NCI-H146 (cell line): ENCODE results near the gene DDX43.
"Not testable (repeated sequence)": the region's sequence is repeated elsewhere in the genome, so short reads cannot be mapped to it uniquely, and the experiment has no call there.

ENCODE experiments used
- DNase-seq: peaks from one replicate; lab custom pipeline; 2025; lab: John Stamatoyannopoulos, UW

Gene DDX43

DNA sequence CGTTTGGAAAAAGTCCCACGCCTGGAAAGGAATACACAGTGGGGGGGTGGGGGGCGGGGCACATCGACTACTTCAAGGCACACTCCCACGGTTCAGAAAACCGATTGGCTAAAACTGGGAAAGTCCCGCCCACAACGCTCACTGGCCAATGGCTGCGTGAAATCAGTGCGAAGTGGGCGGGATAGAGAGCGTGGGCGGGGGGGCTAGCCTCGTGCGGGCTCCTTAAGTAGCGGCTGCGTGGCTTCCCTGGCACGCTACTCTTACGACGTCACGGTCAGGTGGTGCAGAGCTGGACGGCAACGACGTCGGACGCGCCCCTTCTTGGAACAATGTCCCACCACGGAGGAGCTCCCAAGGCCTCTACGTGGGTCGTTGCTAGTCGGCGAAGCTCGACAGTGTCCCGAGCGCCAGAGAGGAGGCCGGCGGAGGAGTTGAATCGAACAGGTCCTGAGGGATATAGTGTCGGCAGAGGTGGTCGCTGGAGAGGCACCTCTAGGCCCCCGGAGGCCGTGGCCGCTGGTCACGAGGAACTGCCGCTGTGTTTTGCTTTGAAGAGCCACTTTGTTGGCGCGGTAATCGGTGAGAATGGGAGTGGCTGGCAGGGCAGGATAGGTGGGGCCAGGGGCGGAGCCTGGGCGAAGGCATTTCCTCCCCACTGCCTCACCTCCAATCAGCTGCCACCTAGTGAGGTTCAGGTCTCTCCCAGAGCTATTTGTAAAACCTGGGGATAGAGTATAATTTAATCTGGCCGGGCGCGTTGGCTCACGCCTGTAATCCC, at the start of gene DDX43:
Gene DDX43 (plus strand): TSS at position 252 of the 778 bp plus-strand sequence. CDS start 78 bp downstream, at position 330.
- no peak for DNase-seq

DNA sequence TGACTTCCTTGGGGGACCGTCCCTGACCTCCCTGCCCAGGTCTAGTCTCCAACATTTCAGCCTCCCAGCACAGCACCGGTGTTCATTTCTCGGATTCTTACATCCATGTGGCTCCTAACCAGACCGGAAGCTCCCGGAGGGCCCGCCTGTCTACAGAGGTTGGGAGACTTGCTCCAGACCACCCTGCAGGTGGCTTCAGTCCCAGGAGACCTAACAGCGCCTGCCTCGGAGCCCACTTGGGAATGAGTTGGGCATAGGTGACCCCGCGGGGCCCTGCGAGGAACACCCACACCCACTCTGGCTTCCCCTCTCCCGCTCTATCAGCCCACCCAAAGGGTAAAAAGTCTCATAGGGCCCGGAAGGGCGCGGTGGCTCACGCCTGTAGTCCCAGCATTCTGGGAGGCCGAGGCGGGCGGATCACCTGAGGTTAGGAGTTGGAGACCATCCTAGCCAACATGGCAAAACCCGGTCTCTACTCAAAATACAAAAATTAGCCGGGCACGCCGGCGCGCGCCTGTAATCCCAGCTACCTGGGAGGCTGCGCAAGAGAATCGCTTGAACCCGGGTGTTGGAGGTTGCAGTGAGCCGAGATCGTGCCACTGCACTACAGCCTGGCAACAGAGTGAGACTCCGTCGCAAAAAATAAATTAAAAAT, 46.0 kb upstream of the DDX43 start:
- DNase-seq = no peak

DNA sequence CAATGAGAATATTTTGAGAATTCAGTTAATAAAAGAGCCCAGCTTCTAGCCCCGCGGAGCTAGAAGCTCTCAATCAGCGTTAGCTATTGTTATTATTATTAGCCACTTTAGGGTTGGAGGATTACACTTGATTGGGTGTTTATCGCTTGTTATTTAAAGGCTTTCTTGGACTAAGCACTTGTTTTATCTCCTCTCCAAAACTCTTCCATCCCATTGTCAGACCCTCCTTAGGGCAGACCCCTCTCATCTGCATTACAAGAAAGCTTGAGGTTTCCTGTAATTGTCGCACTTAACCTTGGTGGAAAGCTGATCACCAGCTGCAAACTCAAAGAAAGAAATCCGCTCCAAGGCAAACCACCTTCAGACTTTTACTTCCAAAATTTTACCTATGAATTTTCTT, 45.3 kb upstream of the DDX43 start:
- DNase-seq = no peak

DNA sequence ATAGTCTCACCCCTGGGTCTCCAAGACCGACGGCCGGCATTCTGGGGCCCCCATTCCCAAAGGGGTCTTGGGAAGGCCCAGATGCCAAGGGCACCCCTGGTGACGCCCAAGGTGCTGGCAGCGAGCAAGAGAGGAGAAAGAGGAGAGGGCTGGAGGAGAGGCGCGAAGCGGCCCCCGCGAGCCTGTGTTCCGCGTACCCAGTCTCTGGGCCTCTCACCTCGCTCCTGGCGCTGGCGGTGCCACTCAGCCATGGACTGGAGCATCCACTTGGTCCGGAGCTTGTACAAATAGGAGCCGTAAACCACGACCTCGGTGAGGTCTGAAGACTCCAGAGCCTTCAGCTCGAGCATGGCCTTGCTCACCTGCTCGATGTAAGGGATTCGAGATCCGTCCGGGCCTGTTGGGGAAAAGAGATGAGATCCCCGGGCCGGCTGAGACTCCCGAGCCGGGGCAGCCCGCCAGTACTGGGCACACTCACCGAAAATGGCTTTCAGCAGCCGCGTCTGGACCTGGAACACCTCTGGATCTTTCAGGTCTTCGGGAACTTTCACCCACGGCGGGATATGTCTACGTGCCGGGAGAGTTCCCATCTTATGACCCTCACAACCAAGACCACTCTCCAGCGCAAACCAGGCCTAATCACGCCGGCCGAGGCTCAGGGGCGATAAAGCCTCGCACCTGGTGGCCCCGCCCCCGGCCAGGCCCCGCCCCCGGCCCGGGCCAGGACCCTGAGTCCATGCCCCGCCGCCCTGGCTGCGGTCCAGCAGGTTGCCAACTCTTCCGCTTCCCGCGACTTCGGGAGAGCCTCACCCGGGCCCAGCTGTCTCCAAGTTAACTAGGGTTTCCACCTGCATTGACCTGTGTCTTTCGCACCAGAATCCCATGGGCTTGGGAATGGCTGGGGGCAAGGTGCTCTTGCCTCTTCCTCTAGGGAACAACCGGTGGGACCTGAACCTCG, 40.7 kb upstream of the DDX43 start, which contains the start of gene DPPA5:
Gene DPPA5 (minus strand): TSS at position 641 of the 958 bp plus-strand sequence. CDS start 51 bp downstream, at position 590.
- DNase-seq = no peak

DNA sequence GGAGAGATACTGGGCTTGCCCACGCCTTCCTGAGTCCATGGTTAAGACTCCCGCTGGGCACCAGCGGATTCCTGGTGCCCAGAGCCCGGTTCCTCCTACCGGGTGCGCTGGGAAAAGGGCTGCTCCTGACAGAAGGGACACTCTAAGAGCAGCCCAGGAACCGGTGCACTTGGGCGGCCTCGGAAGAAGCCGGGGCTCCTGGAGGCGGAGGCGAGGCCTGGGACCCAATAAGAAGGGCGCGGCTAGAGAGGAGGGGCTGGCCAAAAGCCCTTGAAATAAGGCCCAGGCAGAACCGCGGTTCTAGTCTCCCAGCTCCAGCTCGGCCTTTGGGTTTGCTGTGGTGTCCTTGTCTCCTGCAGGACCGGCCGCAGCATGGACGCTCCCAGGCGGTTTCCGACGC, 32.3 kb upstream of the DDX43 start, which contains the start of gene KHDC3L:
Gene KHDC3L (plus strand): TSS at position 301 of the 400 bp plus-strand sequence. CDS start 72 bp downstream, at position 373.
- no peak for DNase-seq

DNA sequence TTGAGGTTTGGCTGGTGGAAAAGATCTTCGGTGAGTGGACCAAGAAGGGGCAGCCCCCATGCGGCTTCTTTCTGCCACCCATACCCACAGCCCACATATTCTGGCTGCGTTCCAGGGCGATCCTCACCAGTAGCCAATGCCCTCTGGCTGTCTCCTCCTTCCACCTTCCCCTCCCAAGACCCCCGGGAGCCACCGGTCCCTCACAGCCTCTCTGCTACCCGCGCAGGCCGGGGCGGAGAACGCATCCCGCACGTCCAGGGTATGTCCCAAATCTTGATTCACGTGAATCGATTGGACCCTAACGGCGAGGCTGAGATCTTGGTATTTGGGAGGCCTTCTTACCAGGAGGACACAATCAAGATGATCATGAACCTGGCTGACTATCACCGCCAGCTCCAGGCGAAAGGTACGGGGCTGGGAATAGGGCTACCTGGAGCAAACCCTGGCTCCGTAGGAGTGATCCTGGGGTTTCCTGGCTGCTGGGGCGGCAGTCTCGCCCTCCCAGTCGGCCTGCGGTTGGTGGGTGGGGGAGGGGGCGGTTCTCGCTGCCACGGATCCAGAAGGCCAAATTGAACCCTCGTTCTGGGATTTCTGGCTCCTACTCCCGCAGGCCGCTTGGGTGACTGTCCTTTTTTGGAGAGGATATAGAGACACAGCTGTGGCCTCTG, 31.6 kb upstream of the DDX43 start:
- no peak for DNase-seq

DNA sequence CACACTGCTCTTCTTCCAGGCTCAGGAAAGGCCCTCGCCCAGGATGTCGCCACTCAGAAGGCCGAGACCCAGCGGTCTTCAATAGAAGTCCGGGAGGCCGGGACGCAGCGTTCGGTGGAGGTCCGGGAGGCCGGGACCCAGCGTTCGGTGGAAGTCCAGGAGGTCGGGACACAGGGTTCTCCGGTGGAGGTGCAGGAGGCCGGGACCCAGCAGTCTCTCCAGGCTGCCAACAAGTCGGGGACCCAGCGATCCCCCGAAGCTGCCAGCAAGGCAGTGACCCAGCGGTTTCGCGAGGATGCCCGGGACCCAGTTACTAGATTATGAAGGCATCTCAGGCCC, 31.1 kb upstream of the DDX43 start:
- no peak for DNase-seq

DNA sequence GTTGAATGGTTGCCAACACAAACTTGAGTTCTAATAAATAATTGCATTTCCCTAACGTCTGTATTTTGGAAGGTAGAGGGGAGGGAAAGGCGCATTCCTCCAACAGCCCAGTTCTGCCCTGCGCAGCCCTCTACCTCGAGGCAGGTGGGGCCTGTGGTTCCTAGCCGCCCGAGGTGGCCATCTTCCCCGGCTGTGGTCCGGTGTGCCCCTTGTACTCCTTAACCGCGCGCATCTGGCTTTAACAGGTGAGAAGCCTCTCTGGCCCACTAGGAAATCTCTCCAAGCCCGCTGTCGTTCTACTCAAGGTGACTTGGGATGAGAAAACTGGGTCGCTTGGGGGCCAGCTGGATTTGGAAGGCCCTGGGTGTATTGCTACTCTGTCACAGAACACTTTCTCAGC, 30.5 kb upstream of the DDX43 start:
- no peak for DNase-seq

DNA sequence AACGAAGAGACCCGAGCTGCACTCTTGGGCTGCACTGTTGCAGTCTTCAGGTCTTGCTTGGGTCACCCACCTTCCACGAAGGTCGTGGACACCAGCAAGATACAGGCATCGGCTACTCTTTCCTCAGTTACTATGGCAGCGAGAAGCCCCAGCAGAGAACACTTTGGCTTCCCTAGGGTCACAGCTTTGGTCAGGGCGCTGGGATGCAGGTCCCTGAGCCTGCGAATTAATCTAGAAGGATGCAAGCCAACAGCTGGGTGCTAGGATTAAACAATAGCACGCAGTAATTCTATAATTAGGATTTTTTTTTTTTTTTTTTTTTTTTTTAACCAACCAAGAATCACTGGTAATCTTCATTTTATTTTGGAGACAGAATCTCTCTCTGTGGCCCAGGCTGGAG, 30.1 kb upstream of the DDX43 start:
- no peak for DNase-seq

DNA sequence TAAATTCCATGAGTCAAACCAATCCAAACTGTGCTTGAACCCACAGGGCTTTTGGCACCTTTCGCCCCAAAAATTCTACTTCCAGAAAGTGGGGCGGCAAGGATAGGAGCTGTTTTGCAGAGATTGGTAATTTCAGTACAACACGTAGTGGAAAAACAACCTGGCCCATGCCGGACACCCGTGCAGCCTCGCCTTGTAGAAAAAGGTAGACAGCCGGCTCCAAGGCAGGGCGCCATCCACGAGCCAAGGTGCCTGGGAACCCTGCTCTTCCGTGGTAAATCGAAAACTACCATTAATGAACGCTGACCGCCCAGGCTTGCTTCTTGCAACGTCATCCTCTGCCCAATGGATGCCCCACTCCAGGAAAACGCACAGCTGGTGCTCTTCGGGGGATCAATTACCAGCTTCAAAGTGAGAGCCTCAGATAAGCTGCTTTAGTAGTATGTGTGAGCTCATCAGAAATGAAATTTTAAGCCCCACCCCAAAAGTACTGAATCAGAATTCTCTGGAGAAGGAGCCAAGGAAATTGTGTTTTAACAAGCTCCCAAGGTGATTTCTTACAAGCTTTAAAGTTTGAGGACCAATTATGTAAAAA, 26.8 kb upstream of the DDX43 start:
- DNase-seq = no peak

DNA sequence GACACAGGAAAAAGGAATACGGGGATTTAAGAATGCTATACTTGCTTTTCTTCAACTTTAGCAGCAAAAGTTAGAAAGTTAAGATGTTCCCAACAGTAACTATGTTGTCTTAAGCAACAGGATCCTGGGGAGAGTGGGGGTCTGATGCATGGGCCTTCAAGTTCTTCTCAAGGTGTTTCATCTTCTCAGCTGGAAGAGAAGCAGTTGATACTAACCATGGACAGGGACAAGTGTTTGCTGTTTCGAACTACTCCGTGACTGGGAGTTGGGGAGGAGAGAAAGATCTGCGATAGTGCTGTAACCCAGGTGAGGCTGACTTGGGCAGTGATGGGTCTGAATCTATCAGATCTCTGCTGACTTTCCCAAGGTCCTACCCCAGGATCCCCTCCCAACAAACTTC, 26.0 kb upstream of the DDX43 start:
- DNase-seq = no peak

DNA sequence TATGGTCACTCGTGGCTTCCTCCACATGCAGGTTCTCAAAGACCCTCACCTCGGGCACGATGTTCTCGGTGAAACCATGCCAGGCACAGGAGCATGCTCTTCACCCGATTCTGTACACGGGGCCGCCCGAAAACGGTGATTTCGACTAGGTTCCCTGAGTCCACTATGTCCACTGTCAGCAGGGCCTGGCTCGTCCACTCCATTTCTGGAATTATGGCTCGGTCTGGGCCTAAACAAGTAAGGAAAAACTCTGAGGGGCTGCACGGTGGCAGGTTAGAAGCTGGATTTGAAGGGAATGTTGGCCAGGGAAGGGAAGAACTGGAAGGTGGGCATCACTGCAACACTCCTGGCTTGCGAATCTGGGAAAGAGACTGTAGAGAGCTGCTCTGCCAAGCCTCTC, 25.5 kb upstream of the DDX43 start:
- no peak for DNase-seq

DNA sequence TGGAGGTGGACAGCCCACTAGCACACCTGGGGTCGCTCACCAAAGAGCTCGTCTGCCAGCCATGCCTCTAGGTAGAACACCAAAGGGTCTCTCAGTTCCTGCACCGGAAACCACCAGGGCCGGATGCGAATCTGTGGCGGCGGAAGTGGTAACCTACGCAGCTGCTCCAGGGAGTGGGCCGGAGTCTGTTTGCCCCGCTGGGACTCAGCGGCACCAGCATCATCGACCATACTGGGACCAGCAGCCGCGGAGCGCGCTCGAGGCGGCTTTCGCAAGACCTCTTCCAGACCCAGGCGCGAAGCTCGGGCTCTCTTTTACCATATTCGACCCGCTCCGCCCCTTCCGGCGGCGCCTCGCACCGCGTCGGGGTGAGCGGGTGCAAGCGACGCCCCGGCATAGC, 25.1 kb upstream of the DDX43 start, which contains the start of gene OOEP:
Gene OOEP (minus strand): TSS at position 335 of the 400 bp plus-strand sequence. CDS start 105 bp downstream, at position 230.
- no peak for DNase-seq

DNA sequence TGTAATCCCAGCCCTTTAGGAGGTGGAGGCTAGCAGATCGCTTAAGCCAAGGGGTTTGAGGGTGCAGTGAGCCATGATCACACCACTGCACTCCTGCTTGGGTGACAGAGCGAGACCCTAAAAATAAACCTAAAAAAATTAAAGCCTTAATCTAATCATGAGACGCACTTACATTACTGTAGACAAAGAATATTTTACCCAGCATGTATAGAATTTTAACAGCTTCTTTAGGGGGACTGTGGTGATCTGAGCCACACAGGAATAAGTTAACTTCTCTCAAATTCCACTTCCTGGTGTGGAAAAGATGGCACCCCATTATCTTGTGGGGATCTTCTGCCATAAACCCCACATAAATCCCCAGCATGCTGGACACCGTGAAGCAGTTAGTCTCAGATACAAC, 22.6 kb upstream of the DDX43 start:
- no peak for DNase-seq

DNA sequence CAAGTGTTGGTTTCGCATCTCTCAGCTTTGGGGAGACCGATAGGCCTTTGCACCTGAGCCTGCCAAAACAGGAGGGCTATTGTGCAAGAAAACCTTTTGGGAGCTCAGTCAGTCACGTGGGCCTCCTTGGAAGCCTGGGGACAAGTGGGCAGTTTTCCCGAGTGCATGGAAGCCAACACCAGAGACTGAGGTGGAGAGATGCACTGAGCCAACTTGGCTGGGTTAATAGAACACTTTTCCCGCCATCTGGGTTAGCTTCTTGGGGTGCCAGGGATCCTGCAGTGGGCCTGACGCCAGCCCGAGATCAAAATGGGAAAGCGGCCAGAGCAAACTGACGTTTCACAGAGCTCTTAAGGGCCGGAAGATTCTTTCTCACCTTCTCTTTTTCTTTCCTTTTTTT, 22.1 kb upstream of the DDX43 start:
- DNase-seq = no peak

DNA sequence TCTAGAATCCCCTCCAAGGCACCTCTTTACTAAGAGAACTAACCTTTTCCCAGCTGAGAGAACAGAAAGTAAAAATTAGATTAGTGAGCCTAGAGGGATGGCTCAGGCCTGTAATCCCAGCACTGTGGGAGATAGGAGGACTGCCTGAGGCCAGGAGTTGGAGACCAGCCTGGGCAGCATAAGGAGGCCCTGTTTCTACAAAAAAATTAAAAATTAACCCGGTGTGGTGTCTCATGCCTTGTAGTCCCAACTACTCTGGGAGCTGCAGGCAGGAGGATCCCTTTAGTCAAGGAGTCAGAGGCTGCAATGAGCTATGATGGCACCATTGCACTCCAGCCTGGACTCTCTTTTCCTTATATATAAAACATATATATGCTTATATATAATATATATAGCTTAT, 19.4 kb upstream of the DDX43 start:
- no peak for DNase-seq

DNA sequence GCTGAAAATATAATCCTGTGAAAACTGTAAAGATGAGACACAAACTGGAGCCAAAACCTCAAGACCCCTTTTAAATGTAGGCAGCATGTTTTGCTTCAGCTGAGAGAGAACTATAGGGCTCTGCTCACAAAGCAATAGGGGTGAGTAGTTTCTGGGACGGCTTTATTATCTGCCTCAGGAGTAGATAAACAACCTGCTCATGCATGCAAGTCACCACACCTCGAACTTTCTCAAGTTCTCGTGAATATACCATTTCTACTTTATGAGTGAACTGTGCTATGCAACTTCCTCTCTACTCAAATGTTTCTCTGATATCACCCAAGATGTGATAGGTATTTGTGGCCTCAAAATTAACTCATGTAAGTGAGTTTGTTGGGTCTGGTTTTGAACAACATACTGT, 17.4 kb upstream of the DDX43 start:
- DNase-seq = no peak

DNA sequence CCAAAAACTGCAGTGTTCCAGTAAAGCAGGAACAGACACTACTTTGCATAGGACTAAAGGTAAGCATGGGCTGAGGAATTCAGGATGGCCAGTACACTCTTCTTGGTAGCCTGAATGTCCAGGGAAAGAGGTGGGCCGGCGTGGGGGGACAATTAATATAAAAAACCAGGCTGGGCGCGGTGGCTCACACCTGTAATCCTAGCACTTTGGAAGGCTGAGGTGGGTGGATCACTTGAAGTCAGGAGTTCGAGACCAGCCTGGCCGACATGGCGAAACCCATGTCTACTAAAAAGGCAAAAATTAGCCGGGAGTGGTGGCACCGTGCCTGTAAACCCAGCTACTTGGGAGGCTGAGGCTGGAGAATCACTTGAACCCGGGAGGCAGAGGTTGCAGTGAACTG, 13.1 kb upstream of the DDX43 start:
- not testable (repeated sequence) for DNase-seq

DNA sequence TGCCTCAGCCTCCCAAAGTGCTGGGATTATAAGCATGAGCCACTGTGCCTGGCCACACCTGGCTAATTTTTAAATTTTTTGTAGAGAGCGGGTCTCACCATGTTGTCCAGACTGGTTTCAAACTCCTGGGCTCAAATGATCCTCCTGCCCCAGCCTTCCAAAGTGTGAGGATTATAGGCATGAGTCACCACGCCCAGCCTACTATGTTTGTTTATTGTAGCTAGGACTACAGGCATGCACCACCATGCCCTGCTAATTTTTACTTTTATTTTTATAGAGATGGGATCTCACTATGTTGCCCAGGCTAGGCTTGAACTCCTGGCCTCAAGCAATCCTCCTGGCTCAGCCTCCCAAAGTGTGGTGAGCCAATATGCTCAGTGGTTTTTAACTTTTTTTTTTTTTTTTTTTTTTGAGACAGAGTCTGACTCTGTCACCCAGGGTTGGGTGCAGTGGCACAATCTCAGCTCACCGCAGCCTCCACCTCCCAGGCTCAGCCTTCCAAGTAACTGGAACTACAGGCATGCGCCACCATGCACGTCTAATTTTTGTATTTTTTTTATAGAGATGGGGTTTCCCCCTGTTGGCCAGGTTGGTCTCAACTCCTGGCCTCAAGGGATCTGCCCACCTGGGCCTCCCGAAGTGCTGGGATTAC, 12.0 kb upstream of the DDX43 start:
- DNase-seq = no peak

DNA sequence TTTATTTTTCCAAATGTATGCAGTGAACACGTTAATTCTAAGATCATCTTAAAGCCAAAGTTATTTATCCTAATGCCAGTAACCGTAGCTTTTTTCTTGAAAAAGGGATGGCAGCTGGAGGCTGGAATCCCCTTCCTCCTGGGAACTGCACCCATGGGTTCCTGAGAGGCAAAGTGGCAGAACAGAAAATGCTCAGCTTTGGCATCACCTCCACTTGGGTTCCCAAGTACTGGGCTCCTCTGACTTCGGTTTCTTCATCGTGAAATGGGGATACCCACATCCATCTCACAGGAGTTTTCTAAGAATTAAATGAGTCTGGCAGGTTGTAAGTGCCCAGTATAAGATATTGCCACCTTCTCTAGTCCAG, 6.2 kb upstream of the DDX43 start:
- no peak for DNase-seq
